GM23338 (cell line): ENCODE data around the gene GPC5. TPM values are rescaled to one million over a fixed set of nuclear protein-coding genes. Genes with fewer than 3 reads are reported as not detected.

Experiments used
- ATAC-seq: fragments of 200-7000 bp; cut with Tn5 transposase; 3 replicates; pipeline ENCODE4 v1.9.1; 2020
- DNase-seq: peaks from one replicate; pipeline ENCODE4 v3.0.0-alpha.2; 2015; ENCODE audit warnings: low spot score
- H2AFZ ChIP-seq: fragments of 200-600 bp; sonication (generic); 2 replicates; pipeline ENCODE4 v1.8.0; 2016; ENCODE audit warnings: antibody characterized with exemption, mild to moderate bottlenecking, moderate library complexity
- H3F3A ChIP-seq: fragments of 200-600 bp; sonication (generic); replicated peaks from 2 replicates; pipeline ENCODE4 v1.8.0; 2017; ENCODE audit warnings: antibody characterized with exemption, mixed run types, low read depth
- H3K27ac ChIP-seq: fragments of 200-600 bp; sonication (generic); 2 replicates; pipeline ENCODE4 v1.6.1; 2016; ENCODE audit warnings: low read depth
- H3K27me3 ChIP-seq: fragments of 200-600 bp; sonication (generic); 2 replicates; pipeline ENCODE4 v1.8.0; 2016; ENCODE audit warnings: mild to moderate bottlenecking, mixed run types, moderate library complexity; ENCODE audit not compliant: insufficient read depth
- H3K36me3 ChIP-seq: fragments of 200-600 bp; sonication (generic); 2 replicates; pipeline ENCODE4 v1.8.0; 2016; ENCODE audit warnings: mild to moderate bottlenecking; ENCODE audit not compliant: insufficient read depth
- H3K4me1 ChIP-seq: fragments of 200-600 bp; sonication (generic); 2 replicates; pipeline ENCODE4 v1.8.0; 2016; ENCODE audit warnings: mild to moderate bottlenecking, moderate library complexity; ENCODE audit not compliant: insufficient read depth
- H3K4me2 ChIP-seq: fragments of 200-600 bp; sonication (generic); 2 replicates; pipeline ENCODE4 v1.7.1; 2017; ENCODE audit warnings: mixed run types
- H3K4me3 ChIP-seq: fragments of 200-600 bp; sonication (generic); 2 replicates; pipeline ENCODE4 v1.6.1; 2016; ENCODE audit warnings: mixed run types
- H3K79me2 ChIP-seq: fragments of 200-600 bp; sonication (generic); replicated peaks from 2 replicates; pipeline ENCODE4 v1.8.0; 2017; ENCODE audit warnings: mild to moderate bottlenecking; ENCODE audit not compliant: insufficient read depth
- H3K9me2 ChIP-seq: fragments of 200-600 bp; sonication (generic); 2 replicates; pipeline ENCODE4 v1.8.0; 2017; ENCODE audit not compliant: insufficient read depth
- H4K20me1 ChIP-seq: fragments of 200-600 bp; sonication (generic); replicated peaks from 2 replicates; pipeline ENCODE4 v1.8.0; 2017; ENCODE audit warnings: mild to moderate bottlenecking; ENCODE audit not compliant: insufficient read depth
- H3K27ac Mint-ChIP-seq: 2 replicates; pipeline ENCODE4 v1.8.0; 2020; ENCODE audit warnings: inconsistent platforms, mild to moderate bottlenecking, moderate library complexity, mixed read lengths
- H3K27me3 Mint-ChIP-seq: 3 replicates; pipeline ENCODE4 v1.8.0; 2022; ENCODE audit warnings: low read depth, mild to moderate bottlenecking, moderate library complexity, mixed read lengths, inconsistent platforms; ENCODE audit not compliant: insufficient read depth, poor library complexity
- H3K36me3 Mint-ChIP-seq: 3 replicates; pipeline ENCODE4 v1.8.0; 2021; ENCODE audit warnings: low read depth, mild to moderate bottlenecking, inconsistent platforms, moderate library complexity, mixed read lengths
- H3K4me1 Mint-ChIP-seq: 3 replicates; pipeline ENCODE4 v1.8.0; 2020; ENCODE audit warnings: mild to moderate bottlenecking, inconsistent platforms, mixed read lengths
- H3K4me3 Mint-ChIP-seq: 3 replicates; pipeline ENCODE4 v1.8.0; 2021; ENCODE audit warnings: moderate library complexity, mild to moderate bottlenecking, inconsistent platforms, mixed read lengths
- H3K9me3 Mint-ChIP-seq: 3 replicates; pipeline ENCODE4 v1.8.0; 2020; ENCODE audit warnings: moderate library complexity, mild to moderate bottlenecking, inconsistent platforms, mixed read lengths
- CREB1 ChIP-seq: fragments of 250-450 bp; sonication (Bioruptor Pico); IDR thresholded peaks from 2 replicates; pipeline ENCODE4 v1.5.0; 2020; ENCODE audit warnings: low read depth, mild to moderate bottlenecking, moderate library complexity
- EZH2 ChIP-seq: fragments of 200-600 bp; sonication (generic); IDR thresholded peaks from one replicate; pipeline ENCODE4 v1.8.0; 2017; ENCODE audit warnings: antibody characterized with exemption, mild to moderate bottlenecking, low read depth; ENCODE audit not compliant: unreplicated experiment
- NANOG ChIP-seq: IDR thresholded peaks from 2 replicates; pipeline ENCODE4 v1.6.1; 2016; ENCODE audit warnings: antibody characterized with exemption, borderline replicate concordance
- polyA plus RNA-seq: library from polyadenylated mRNA; unstranded; fragments of >200 nt; fragmentation: Nextera tagmentation; extraction: Ambion mirVana; gene quantifications from 2 replicates; pipeline ENCODE4 v1.2.1, GENCODE V29; 2016
- total RNA-seq: library from RNA; depleted of rRNA; stranded (reverse); fragments of >200 nt; shearing (Covaris generic); gene quantifications from 2 replicates; pipeline ENCODE4 v1.2.3, GENCODE V29; 2014
- TF ChIP-seq, protein P1 (sequence below): IDR thresholded peaks from one replicate; pipeline ENCODE4 v1.6.1; 2018; ENCODE audit warnings: antibody characterized with exemption; ENCODE audit not compliant: unreplicated experiment
- TF ChIP-seq, protein P2 (sequence below): fragments of 250-450 bp; sonication (Bioruptor Pico); IDR thresholded peaks from 2 replicates; pipeline ENCODE4 v1.5.0; 2020; ENCODE audit warnings: mild to moderate bottlenecking, moderate library complexity

The GPC5 gene
- total and polyA plus RNA-seq, 2 experiments from 2014 or later = 0.95 to 1.1 TPM

DNA sequence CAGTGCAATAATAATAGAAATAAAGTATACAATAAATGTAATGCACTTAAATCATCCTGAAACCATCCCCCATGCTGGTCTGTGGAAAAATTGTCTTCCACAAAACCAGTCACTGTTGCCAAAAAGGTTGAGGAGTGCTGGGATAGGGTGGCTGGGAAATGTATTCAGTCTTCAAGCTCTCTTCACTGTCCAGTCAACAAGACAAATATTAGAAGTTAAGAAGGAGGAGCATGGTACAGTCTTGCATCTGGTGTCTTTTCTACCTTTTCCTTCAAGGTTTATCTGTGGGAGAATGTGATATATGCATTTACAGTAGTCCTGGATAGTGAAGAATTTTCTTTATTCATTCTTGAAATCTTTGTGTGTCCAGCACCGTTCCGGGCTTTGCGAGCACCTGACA lies 203.4 kb downstream of the GPC5 start:
- no peak overlapping the region for H3K4me2 ChIP-seq
- no peak overlapping the region for H3K4me3 ChIP-seq
- no peaks in the 10 kb centered on the region for H3K27me3 Mint-ChIP-seq
- no peak for ATAC-seq
- H3K79me2 ChIP-seq = no peaks in the 10 kb centered on the region
- H3K27ac ChIP-seq = no peak overlapping the region
- H4K20me1 ChIP-seq = no peaks in the 10 kb centered on the region
- TF ChIP-seq, protein P1, sequence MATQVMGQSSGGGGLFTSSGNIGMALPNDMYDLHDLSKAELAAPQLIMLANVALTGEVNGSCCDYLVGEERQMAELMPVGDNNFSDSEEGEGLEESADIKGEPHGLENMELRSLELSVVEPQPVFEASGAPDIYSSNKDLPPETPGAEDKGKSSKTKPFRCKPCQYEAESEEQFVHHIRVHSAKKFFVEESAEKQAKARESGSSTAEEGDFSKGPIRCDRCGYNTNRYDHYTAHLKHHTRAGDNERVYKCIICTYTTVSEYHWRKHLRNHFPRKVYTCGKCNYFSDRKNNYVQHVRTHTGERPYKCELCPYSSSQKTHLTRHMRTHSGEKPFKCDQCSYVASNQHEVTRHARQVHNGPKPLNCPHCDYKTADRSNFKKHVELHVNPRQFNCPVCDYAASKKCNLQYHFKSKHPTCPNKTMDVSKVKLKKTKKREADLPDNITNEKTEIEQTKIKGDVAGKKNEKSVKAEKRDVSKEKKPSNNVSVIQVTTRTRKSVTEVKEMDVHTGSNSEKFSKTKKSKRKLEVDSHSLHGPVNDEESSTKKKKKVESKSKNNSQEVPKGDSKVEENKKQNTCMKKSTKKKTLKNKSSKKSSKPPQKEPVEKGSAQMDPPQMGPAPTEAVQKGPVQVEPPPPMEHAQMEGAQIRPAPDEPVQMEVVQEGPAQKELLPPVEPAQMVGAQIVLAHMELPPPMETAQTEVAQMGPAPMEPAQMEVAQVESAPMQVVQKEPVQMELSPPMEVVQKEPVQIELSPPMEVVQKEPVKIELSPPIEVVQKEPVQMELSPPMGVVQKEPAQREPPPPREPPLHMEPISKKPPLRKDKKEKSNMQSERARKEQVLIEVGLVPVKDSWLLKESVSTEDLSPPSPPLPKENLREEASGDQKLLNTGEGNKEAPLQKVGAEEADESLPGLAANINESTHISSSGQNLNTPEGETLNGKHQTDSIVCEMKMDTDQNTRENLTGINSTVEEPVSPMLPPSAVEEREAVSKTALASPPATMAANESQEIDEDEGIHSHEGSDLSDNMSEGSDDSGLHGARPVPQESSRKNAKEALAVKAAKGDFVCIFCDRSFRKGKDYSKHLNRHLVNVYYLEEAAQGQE = no peak
- TF ChIP-seq CREB1 (CRISPR knock-in tag) (no peak), EZH2 (no peak), NANOG (no peak)
- TF ChIP-seq, protein P2, sequence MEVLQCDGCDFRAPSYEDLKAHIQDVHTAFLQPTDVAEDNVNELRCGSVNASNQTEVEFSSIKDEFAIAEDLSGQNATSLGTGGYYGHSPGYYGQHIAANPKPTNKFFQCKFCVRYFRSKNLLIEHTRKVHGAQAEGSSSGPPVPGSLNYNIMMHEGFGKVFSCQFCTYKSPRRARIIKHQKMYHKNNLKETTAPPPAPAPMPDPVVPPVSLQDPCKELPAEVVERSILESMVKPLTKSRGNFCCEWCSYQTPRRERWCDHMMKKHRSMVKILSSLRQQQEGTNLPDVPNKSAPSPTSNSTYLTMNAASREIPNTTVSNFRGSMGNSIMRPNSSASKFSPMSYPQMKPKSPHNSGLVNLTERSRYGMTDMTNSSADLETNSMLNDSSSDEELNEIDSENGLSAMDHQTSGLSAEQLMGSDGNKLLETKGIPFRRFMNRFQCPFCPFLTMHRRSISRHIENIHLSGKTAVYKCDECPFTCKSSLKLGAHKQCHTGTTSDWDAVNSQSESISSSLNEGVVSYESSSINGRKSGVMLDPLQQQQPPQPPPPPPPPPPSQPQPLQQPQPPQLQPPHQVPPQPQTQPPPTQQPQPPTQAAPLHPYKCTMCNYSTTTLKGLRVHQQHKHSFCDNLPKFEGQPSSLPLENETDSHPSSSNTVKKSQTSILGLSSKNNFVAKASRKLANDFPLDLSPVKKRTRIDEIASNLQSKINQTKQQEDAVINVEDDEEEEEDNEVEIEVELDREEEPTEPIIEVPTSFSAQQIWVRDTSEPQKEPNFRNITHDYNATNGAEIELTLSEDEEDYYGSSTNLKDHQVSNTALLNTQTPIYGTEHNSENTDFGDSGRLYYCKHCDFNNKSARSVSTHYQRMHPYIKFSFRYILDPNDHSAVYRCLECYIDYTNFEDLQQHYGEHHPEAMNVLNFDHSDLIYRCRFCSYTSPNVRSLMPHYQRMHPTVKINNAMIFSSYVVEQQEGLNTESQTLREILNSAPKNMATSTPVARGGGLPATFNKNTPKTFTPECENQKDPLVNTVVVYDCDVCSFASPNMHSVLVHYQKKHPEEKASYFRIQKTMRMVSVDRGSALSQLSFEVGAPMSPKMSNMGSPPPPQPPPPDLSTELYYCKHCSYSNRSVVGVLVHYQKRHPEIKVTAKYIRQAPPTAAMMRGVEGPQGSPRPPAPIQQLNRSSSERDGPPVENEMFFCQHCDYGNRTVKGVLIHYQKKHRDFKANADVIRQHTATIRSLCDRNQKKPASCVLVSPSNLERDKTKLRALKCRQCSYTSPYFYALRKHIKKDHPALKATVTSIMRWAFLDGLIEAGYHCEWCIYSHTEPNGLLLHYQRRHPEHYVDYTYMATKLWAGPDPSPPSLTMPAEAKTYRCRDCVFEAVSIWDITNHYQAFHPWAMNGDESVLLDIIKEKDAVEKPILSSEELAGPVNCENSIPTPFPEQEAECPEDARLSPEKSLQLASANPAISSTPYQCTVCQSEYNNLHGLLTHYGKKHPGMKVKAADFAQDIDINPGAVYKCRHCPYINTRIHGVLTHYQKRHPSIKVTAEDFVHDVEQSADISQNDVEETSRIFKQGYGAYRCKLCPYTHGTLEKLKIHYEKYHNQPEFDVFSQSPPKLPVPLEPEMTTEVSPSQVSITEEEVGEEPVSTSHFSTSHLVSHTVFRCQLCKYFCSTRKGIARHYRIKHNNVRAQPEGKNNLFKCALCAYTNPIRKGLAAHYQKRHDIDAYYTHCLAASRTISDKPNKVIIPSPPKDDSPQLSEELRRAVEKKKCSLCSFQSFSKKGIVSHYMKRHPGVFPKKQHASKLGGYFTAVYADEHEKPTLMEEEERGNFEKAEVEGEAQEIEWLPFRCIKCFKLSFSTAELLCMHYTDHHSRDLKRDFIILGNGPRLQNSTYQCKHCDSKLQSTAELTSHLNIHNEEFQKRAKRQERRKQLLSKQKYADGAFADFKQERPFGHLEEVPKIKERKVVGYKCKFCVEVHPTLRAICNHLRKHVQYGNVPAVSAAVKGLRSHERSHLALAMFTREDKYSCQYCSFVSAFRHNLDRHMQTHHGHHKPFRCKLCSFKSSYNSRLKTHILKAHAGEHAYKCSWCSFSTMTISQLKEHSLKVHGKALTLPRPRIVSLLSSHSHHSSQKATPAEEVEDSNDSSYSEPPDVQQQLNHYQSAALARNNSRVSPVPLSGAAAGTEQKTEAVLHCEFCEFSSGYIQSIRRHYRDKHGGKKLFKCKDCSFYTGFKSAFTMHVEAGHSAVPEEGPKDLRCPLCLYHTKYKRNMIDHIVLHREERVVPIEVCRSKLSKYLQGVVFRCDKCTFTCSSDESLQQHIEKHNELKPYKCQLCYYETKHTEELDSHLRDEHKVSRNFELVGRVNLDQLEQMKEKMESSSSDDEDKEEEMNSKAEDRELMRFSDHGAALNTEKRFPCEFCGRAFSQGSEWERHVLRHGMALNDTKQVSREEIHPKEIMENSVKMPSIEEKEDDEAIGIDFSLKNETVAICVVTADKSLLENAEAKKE (CRISPR knock-in tag) = no peak
- H3K27ac Mint-ChIP-seq = no peak overlapping the region
- no peaks in the 10 kb centered on the region for H3K27me3 ChIP-seq
- H3K9me2 ChIP-seq = no peaks in the 10 kb centered on the region
- no peaks in the 10 kb centered on the region for H3K4me1 Mint-ChIP-seq
- no peaks in the 10 kb centered on the region for H3K4me1 ChIP-seq
- DNase-seq = no peak
- no peaks in the 10 kb centered on the region for H3F3A ChIP-seq
- no peak overlapping the region for H3K4me3 Mint-ChIP-seq
- no peaks in the 10 kb centered on the region; the same call in 2 of the 3 replicates for H3K9me3 Mint-ChIP-seq
- no peak overlapping the region for H2AFZ ChIP-seq
- no peaks in the 10 kb centered on the region for H3K36me3 Mint-ChIP-seq
- no peaks in the 10 kb centered on the region for H3K36me3 ChIP-seq
